Stimulated activated CD4-positive, alpha-beta T cell treated with anti-CD3 and anti-CD28 coated beads, TNF-alpha, amount 100 ng/mL, for 4 hours (primary cell): ENCODE results near the gene SHMT1.
"Not testable (repeated sequence)": the region's sequence is repeated elsewhere in the genome, so short reads cannot be mapped to it uniquely, and the experiment has no call there.

Source experiments
- DNase-seq, 3 experiments: peaks; one replicate each; pipeline ENCODE4 v3.0.0-alpha.2; 2020; ENCODE audit warnings: low read depth in 3 of 3

SHMT1 gene

DNA sequence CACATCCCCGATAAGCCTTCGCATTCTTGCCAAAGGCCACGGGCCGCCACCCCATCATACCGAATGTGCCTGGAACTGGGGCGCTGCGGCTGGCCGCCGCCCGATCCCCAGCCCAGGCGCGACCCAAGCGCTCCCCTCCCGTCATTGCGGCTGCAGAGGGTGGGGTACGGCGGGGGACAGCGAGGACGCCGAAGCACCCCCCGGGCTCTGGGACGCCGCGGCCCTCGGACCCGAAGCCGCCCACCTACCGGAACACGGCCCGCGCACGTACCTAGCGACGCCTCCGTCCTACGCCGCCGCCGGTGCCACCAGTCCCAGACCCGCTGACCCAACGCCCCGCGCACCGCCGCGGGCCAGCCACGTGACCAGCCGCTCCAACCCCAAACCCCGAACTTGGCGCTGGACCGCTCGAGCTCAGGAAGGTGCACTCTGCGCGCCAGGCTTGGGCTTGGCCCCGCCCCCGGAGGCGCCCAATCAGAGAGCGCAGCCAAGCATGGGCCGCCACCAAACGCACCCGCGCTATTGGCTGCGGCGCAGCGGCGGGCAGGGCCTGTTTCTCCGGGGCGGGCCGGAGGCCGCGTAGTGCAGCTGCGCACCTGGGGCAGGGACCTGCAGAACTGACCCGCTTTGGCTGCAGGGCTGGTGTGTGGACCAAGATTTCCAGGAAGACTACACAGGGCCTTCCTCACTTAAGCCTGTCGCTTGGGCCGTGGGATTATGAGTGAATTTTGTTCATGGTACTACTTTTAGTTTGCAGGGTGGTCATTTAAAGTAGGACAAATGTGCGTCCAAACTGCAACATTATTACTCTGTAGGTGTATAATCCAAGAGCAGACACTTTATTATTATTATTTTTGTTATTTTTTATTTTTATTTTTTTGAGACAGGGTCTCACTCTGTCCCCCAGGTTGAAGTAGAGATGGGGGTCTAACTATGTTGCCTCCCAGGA is at the start of gene SHMT1:
SHMT1 (minus strand) TSS at position 450 of the 949 bp plus-strand sequence. CDS start 7,569 bp downstream, outside the sequence.
- DNase-seq, result peak; percentile 78 to 80 (median 79)

- DNase-seq, result not testable (repeated sequence)
Measured at GRCh38 chr17:18412001-18412538, 48.7 kb upstream of the SHMT1 start.

- DNase-seq, result peak in 2 of 3 experiments; percentile 6 to 34
Measured at GRCh38 chr17:18411377-18411864, 48.1 kb upstream of the SHMT1 start.

DNA sequence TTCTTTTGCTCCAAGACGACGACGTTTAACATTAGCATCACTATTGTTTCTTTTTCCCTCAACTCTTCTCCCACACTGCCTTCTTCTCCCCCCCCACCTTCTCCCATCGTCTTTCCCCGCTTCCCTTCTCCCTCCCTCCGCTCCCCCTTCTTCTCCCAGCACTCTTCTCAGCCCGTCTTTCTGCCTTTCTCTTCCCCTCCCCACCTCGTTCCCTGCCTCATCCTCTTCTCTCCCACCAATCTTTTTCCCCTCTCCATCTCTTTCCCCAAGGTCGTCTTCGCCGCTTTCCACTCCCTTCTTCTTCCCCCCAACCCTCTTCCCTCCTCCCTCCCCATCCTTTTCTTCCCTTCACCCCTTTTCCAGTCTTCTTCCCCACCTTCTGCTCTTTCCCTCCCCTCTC is 47.4 kb upstream of the SHMT1 start:
- not testable (repeated sequence) for DNase-seq

DNA sequence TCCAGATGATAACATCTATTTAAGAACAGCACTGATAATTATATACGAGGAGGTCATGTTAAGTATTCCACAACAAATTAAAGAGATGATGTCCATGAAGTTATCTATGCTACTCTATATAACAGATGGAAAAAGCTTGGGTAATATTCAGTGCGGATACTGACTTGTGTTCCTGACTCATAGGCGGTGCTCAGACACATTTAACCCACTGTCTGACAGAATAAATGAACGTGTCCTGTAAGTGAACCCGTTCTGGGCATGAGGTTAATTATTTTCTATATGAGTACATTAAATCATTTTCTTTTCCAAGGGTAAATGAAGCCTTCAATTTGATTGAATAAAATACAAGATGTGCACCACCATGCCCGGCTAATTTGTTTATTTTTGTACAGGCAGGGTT is 46.0 kb upstream of the SHMT1 start:
- DNase-seq, result not testable (repeated sequence)

DNA sequence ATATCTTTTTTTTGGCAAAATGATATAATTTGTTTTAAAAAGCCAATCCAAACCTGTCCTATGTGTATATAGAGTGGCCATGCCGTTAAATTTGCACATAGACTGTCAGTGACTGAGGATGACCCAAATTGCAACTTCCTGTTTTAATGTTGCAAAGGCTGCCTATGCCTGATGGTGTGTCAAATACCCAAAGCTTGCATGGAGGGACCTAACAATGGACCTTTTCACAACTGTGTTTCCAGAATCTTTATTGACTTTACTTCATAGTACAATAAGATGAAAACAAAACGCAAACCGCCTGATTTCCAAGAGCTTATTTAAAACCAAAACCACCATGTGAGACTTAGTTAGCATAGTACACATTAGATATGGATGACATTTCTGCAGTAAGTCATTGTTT is 45.6 kb upstream of the SHMT1 start:
- DNase-seq, result not testable (repeated sequence)

- not testable (repeated sequence) for DNase-seq
Measured at GRCh38 chr17:18403604-18404003, 40.3 kb upstream of the SHMT1 start.

- DNase-seq, result not testable (repeated sequence)
Measured at GRCh38 chr17:18403166-18403565, 39.8 kb upstream of the SHMT1 start.

DNA sequence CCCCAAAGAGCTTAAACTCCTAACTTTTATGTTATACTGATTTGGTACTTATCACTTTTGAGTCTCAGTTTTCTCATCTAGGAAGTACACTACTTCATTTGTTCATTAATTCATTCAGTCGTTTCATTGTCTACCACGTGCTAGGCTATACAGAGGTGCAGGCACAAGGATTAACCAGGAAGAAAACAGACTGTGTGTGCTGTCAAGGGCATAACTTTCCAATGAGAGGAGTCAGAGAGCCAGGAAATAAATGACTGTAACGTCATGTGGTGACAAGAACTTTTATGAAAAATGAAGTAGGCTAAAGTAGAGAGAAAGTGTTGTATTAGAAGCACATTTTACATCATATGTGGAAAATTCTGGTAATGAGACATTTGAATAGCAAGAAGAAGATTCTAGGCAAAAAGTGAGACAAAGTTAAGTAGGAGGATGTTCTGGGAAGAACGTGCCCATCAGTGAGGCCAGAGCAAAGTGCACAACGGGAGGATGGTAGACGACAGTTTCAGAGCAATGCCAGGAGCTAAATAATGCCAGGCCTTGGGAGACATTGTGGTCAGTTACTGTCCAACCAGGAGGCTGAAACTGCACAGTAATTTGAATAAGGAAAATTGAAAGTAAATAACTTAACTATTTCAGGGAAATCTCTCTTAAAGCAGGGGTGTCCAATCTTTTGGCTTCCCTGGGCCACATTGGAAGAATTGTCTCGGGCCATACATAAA is 38.7 kb upstream of the SHMT1 start:
- DNase-seq, result not testable (repeated sequence)

GRCh38 chr17:18388728-18389127 is 25.4 kb upstream of the SHMT1 start:
- not testable (repeated sequence) for DNase-seq

GRCh38 chr17:18388266-18388665 is 24.9 kb upstream of the SHMT1 start:
- DNase-seq, result not testable (repeated sequence)

GRCh38 chr17:18387583-18387982 is 24.2 kb upstream of the SHMT1 start:
- DNase-seq, result not testable (repeated sequence)

- DNase-seq, result not testable (repeated sequence)
Measured at GRCh38 chr17:18384271-18384670, 20.9 kb upstream of the SHMT1 start.

DNA sequence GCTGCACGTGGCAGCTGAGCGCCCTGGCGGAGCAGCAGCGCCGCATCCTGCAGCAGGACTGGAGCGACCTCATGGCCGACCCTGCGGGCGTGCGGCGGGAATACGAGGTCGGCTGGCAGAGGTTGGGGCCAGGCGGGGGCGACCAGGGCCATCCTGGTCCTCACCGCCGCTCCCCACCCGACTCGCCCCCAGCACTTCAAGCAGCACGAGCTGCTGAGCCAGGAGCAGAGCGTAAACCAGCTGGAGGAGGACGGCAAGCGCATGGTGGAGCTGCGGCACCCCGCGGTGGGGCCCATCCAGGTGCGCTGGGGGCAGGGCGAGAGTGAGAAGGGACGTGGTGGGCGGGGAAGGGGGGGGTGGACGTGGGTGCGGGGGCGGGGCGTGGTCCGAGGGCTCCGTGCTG is 19.7 kb upstream of the SHMT1 start:
- not testable (repeated sequence) for DNase-seq

DNA sequence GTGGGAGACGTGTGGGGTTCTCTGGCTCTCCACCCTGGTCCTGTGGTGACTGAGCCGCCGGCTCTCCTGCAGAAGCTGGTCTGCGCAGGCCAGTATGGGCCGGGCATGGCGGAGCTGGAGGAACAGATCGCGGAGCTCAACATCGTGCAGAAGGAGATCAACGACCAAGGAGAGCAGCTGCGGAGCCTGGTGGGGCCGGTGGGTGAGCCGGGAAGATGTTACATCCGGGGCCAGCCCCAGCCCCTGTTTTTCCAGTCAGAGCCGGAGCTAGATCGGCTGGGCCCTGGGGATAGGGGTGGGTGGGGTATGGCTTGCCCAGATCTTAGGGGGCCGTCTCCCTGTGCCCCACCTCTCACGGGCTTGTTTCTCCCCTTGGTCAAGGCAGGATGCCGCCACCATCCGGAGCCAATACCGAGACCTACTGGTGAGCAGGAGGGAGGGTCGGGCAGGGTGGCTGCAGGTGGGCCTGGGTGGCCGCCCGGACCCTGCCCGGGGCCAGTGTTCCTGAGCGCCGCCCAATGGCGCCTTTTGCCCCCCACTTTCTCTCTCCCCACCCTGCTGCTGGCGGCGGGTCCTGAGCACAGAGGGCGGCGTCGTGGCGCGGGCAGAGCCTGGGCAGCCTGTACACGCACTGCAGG is 19.2 kb upstream of the SHMT1 start:
- DNase-seq, result no peak

GRCh38 chr17:18381953-18382245 is 18.5 kb upstream of the SHMT1 start:
- no peak for DNase-seq

- DNase-seq, result no peak
Measured at GRCh38 chr17:18381158-18381952, 18.0 kb upstream of the SHMT1 start.

- DNase-seq, result no peak
Measured at GRCh38 chr17:18380471-18381157, 17.3 kb upstream of the SHMT1 start.

DNA sequence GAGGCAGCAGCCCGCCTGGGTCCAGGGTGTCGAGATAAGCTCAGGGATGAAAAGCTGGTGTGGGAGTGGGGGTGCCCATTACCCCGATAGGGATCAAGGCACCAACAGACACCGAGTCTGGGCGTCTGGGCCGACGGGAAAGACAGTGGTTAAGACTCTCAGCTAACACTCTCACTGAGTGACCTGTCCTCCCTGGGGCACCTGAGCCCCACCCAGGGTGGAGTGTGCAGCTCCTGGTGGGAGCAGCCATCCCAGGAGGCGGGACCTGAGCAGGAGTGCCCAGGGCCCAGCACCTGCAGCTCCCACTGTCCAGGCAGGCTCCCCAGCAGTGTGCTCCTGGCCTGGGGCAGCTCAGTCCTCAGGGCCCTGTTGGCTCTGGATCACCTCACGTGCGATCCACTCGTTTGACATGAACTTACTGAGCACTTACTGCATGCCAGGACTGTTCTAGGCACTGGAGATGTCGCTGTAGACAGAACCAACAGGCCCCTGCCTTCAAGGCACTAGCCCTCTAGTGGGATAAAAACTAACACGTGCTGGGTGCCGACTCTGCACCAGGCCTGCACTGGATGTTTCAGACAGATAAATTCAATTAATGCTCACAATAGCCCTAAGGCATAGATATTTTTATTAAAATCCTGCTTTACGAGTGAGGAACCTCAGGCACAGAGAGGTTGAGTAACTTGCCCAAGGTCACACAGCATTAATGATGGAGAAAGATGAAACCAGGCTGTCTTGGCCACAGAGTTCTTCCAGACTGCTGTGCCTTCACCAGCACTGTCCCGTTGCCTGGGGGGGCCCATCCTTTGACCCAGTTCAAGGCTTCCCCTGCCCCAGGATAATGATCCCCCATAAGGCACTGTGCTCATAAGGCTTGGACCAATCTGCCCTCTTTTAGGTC is 16.1 kb upstream of the SHMT1 start:
- DNase-seq, result no peak
